Measurements from ENCODE around the gene GAA.

DNA sequence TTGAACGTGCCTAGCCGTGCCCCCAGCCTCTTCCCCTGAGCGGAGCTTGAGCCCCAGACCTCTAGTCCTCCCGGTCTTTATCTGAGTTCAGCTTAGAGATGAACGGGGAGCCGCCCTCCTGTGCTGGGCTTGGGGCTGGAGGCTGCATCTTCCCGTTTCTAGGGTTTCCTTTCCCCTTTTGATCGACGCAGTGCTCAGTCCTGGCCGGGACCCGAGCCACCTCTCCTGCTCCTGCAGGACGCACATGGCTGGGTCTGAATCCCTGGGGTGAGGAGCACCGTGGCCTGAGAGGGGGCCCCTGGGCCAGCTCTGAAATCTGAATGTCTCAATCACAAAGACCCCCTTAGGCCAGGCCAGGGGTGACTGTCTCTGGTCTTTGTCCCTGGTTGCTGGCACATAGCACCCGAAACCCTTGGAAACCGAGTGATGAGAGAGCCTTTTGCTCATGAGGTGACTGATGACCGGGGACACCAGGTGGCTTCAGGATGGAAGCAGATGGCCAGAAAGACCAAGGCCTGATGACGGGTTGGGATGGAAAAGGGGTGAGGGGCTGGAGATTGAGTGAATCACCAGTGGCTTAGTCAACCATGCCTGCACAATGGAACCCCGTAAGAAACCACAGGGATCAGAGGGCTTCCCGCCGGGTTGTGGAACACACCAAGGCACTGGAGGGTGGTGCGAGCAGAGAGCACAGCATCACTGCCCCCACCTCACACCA lies 724 bp downstream of the GAA start:
- TF ChIP-seq TAF7 (optimal IDR thresholded peaks at IDR 0.05; ENCODE audit: borderline replicate concordance, low read depth, low read length) (no peak), CTCF (IDR thresholded peaks at IDR 0.05; ENCODE audit: control extremely low read depth in 1 of 3, insufficient read depth in 1 of 3, low read depth in 1 of 3, low read length in 3 of 3) (no peak), TEAD4 (IDR thresholded peaks at IDR 0.05; ENCODE audit: low read depth, low read length) (no peak), EP300 (IDR thresholded peaks at IDR 0.05; ENCODE audit: borderline replicate concordance in 1 of 2, low read depth in 2 of 2, low read length in 2 of 2) (no peak), FOSL1 (IDR thresholded peaks at IDR 0.05; ENCODE audit: insufficient read depth, low read depth, low read length) (no peak), RFX5 (IDR thresholded peaks at IDR 0.05; ENCODE audit: borderline replicate concordance, low read depth, low read length) (no peak), CREB1 (IDR thresholded peaks at IDR 0.05) (no peak), BRCA1 (IDR thresholded peaks at IDR 0.05; ENCODE audit: low read depth, low read length) (no peak)
